Osteocyte (in vitro differentiated cells): Measurements from ENCODE around the gene F2RL1. TPM values are rescaled to one million over a fixed set of nuclear protein-coding genes. Genes with fewer than 3 reads are reported as not detected.

ENCODE experiments used
- DNase-seq: peaks from one replicate; pipeline ENCODE4 v3.0.0; 2021; ENCODE audit warnings: mixed read lengths; ENCODE audit not compliant: unreplicated experiment; ENCODE audit errors: extremely low spot score
- H3K27ac Mint-ChIP-seq: one replicate; pipeline ENCODE4 v1.8.0; 2021; ENCODE audit warnings: mild to moderate bottlenecking, mixed read lengths; ENCODE audit not compliant: unreplicated experiment
- H3K27me3 Mint-ChIP-seq: one replicate; pipeline ENCODE4 v1.8.0; 2021; ENCODE audit warnings: mixed read lengths; ENCODE audit not compliant: unreplicated experiment
- H3K36me3 Mint-ChIP-seq: one replicate; pipeline ENCODE4 v1.8.0; 2021; ENCODE audit warnings: mixed read lengths; ENCODE audit not compliant: unreplicated experiment
- H3K4me1 Mint-ChIP-seq: one replicate; pipeline ENCODE4 v1.8.0; 2021; ENCODE audit warnings: mixed read lengths; ENCODE audit not compliant: unreplicated experiment
- H3K4me3 Mint-ChIP-seq: one replicate; pipeline ENCODE4 v1.8.0; 2021; ENCODE audit warnings: mild to moderate bottlenecking, moderate library complexity, mixed read lengths; ENCODE audit not compliant: unreplicated experiment
- H3K9me3 Mint-ChIP-seq: one replicate; pipeline ENCODE4 v1.8.0; 2021; ENCODE audit warnings: mixed read lengths; ENCODE audit not compliant: unreplicated experiment
- total RNA-seq: library from RNA; stranded (reverse); gene quantifications from 2 replicates; pipeline ENCODE4 v1.2.1, GENCODE V29; 2021
- TF ChIP-seq, protein P1 (sequence below): fragments of 200-600 bp; sonication (generic); IDR thresholded peaks from 2 replicates; pipeline ENCODE4 v1.5.0; 2021; ENCODE audit warnings: antibody characterized with exemption, mild to moderate bottlenecking, moderate library complexity

Gene F2RL1
- total RNA-seq, 1 donor from 2014 or later, result 2.0 TPM

- no peak for DNase-seq
- Mint-ChIP-seq H3K27ac (peak overlapping the region; percentile 38), H3K27me3 (no peaks in the 10 kb centered on the region), H3K36me3 (no peaks in the 10 kb centered on the region), H3K4me1 (peaks cover 9% of the 10 kb centered on the region), H3K9me3 (no peaks in the 10 kb centered on the region), H3K4me3 (no peak overlapping the region)
- TF ChIP-seq, protein P1, sequence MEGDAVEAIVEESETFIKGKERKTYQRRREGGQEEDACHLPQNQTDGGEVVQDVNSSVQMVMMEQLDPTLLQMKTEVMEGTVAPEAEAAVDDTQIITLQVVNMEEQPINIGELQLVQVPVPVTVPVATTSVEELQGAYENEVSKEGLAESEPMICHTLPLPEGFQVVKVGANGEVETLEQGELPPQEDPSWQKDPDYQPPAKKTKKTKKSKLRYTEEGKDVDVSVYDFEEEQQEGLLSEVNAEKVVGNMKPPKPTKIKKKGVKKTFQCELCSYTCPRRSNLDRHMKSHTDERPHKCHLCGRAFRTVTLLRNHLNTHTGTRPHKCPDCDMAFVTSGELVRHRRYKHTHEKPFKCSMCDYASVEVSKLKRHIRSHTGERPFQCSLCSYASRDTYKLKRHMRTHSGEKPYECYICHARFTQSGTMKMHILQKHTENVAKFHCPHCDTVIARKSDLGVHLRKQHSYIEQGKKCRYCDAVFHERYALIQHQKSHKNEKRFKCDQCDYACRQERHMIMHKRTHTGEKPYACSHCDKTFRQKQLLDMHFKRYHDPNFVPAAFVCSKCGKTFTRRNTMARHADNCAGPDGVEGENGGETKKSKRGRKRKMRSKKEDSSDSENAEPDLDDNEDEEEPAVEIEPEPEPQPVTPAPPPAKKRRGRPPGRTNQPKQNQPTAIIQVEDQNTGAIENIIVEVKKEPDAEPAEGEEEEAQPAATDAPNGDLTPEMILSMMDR, result no peak
Observed at GRCh38 chr5:76831110-76831452, 12.3 kb downstream of the F2RL1 start.

GRCh38 chr5:76836181-76836580 lies 17.4 kb downstream of the F2RL1 start:
- peaks cover 24% of the 10 kb centered on the region for H3K4me1 Mint-ChIP-seq
- no peaks in the 10 kb centered on the region for H3K27me3 Mint-ChIP-seq
- H3K4me3 Mint-ChIP-seq, result no peak overlapping the region
- DNase-seq, result no peak
- no peaks in the 10 kb centered on the region for H3K9me3 Mint-ChIP-seq
- TF ChIP-seq, protein P1, result peak; percentile 20
- no peaks in the 10 kb centered on the region for H3K36me3 Mint-ChIP-seq
- H3K27ac Mint-ChIP-seq, result no peak overlapping the region

GRCh38 chr5:76836585-76836984 lies 17.8 kb downstream of the F2RL1 start:
- no peak for DNase-seq
- H3K27me3 Mint-ChIP-seq, result no peaks in the 10 kb centered on the region
- H3K36me3 Mint-ChIP-seq, result no peaks in the 10 kb centered on the region
- H3K4me3 Mint-ChIP-seq, result no peak overlapping the region
- TF ChIP-seq, protein P1, result no peak
- peaks cover 22% of the 10 kb centered on the region for H3K4me1 Mint-ChIP-seq
- H3K27ac Mint-ChIP-seq, result no peak overlapping the region
- no peaks in the 10 kb centered on the region for H3K9me3 Mint-ChIP-seq

DNA sequence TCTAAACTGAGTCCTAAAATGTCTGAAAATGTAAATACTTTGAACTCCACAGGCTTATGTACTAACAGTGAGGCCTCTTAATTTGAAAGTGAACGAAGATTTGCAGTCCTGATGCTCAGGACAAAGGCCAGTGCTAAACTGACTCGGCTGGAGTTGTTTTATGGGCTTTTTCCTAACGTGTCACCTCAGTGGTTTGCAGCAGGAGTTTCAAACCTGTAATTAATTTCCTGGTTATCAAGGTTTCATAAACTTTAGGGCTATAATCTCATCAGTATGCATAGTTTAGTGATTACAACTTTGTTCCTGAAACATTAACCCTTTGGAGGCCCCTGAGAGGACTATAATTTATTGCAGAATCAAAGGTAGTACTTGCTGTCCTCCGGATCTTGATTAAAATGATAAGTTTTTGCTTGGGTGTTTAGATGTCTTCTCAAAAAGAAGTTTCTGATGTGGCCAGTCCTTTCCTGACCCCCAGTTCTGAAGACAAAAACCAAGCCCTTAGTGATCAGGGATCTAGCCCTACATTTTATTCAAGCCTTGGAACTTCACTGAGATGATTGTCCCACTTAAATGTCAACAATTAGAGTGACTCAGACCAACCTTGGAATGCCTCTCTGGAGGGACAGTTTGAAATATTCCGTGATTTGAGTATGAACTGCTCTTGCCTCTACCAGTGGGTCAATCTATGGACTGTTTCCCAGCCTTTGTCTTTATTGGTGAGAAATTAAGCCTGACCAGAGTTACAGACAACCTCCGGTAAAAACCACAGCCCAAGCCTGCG lies 19.8 kb downstream of the F2RL1 start:
- Mint-ChIP-seq H3K9me3 (no peaks in the 10 kb centered on the region), H3K27ac (peak overlapping the region; percentile 38), H3K27me3 (no peaks in the 10 kb centered on the region), H3K4me1 (peaks cover 21% of the 10 kb centered on the region), H3K36me3 (no peaks in the 10 kb centered on the region), H3K4me3 (no peak overlapping the region)
- DNase-seq, result no peak
- TF ChIP-seq, protein P1, result no peak

- H3K27ac Mint-ChIP-seq, result no peak overlapping the region
- TF ChIP-seq, protein P1, result no peak
- peaks cover 21% of the 10 kb centered on the region for H3K4me1 Mint-ChIP-seq
- no peak for DNase-seq
- H3K4me3 Mint-ChIP-seq, result no peak overlapping the region
- no peaks in the 10 kb centered on the region for H3K36me3 Mint-ChIP-seq
- H3K27me3 Mint-ChIP-seq, result no peaks in the 10 kb centered on the region
- no peaks in the 10 kb centered on the region for H3K9me3 Mint-ChIP-seq
Observed at GRCh38 chr5:76841361-76841760, 22.5 kb downstream of the F2RL1 start.
